Stimulated activated CD4-positive, alpha-beta T cell treated with anti-CD3 and anti-CD28 coated beads, Interleukin-2, amount 100 ng/mL, for 24 hours (primary cell): Measurements from ENCODE around the gene RAB36.

Experiments used
- DNase-seq, 2 donors: peaks; one replicate each; pipeline ENCODE4 v3.0.0-alpha.2; 2020

RAB36 gene

DNA sequence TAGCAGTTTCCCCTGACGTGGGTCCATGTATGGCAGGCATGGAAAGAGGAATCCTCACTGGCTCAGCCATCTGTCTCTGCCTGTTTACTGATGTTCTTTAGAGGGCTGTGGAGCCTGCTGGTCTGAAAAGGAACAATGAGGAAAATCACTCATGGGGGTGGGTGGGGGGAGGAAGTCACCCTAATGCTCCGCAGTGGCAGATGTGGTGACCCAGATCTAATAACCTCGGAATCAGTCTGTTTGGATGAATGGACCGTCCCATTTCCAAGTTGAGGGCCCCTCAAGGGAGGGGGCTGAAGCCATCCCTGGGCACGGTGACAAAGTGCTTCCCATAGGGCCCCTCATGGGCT, 39.5 kb downstream of the RAB36 start:
- DNase-seq: no peak

DNA sequence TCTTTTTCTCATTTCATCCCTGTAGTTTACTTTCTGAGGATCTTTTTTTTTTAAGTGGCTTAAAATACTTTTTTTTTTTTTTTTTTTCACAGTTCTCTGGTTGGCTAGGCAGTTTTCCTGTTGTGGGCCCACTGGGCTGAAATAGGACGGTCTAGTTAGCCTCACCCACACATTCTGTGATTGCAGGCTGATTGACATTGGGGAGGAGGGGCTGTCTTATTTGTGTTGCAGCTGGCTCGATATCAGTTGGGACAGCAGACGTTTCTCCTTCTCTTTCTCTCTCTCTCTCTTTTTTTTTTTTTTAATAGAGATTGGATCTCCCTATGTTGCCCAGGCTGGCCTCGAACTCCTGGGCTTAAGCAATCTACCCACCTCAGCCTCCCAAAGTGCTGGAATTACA, 41.9 kb downstream of the RAB36 start:
- no peak for DNase-seq

DNA sequence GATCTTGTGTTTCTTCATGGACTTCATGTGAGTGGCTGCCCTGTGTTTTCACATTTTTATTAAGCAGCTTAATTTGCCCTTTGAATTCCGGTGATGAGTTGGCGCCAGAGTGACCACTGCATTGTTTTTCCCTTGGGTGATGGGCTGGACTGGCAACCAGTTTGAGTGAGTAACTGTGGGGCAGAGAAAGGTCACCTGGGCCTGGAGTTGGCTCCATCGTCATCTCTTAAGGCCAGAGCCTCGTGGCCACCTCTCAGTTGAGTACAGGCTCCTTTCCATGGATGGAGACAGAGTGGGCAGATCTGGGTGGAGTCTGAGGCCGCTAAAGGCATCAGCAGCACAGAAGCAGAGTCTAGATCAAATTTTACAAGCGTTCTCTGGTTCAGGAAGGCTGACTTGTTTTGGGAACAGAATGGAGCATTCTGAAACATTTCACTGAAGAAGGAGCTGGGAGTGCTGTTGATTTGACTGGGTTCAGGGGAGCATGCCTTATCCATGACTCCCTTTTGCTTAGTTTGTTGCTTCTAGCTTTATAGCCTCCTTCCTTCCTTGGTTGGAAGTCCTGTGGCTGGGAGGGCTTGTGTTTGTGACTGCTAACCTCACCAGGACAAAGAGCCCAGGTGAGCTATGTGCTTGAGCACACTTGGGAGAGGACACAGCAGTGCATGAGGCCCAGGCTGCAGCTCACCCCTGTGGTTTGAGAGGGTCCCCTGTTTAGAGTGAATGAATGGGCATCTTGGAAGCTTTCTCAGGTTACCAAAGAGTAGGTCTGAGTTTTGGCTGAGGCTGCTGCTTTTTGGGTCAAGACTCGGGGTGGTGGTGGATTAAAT, 42.8 kb downstream of the RAB36 start:
- DNase-seq: no peak

DNA sequence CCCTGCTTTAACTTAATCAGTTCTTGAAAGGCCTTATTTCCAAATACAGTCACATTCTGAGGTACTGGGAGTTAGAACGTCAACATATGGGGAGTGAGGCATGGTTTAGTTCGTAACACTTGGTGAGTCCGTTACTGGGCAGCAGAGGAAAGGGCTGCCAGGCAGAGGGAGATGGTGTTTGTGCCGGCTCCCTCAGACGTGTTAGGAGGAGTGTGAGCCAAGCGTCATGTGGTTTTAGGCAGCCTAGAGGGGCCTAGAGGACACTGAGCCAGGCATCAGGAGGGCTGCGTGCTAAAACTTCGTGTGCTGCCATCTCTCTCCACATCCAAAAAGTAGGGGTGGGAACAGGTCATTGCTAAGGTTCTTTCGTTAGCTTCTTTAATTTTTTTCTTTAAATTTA, 45.2 kb downstream of the RAB36 start:
- DNase-seq: no peak

DNA sequence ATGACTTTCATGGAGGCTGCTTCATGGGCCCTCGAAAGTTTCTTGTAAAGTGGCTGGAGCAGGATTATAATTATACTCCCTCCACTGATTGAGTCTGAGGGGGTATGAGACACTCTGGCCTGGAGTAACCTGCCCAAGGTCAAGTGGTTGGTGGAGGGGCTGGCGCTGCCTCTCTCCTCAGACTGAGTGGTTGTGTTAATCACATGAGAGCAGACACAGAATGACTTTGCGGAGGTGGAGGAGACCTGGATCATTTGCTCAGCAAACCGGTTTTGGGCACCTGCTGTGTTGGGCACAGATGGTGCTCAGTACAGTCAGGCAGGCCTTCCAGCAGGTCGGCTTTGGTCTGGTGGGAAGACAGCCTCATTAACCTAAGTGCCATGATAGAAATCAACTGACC, 46.9 kb downstream of the RAB36 start:
- DNase-seq: no peak

DNA sequence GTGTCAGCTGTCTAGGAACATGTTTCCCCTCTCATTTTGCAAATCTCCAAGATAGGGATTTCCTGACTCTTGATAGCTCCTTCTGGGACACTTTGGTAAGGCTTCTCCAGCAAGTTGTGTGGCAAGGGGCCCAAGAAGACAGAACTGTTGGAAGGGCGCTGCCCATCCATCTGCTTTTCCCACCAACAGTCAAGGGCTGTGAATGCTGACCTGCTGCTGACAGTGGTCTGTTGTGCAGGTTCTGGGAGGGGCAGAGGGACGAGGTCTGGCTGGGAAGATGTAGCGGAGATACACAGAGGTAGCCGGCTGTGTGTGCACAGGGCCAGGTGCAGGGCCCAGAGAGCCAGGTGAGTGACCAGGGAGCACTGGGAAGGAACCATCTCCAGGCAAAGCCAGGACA, 47.3 kb downstream of the RAB36 start:
- DNase-seq: no peak

DNA sequence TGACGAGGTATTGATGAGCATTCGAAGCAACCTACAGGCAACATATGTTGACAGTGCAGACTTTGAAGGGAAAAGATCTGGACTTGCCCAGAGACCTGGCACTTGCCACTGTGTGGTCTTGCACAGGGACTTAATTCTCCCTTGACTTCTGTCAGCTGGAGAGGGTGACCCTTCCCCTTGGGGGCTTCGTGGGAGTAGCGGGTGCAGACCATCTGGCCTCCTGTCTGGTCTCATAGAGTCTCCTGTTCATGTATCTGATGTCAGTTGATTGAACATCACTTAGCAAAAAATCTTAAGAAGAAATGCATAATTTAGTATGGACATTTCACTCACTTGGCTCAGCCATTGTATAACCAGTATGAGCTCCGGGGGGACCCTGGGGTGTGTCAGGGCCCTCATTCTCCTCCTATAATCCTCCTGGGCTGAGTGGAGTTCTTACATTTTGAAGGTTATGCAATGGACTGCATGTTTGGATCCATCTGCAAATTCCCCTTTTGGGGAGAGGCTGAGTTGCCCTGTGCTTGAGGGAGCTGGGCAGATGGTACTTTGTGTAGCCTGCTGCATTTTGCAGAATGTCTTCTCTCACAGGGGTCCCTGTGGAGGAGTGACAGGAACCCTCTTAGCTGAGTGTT, 48.0 kb downstream of the RAB36 start:
- DNase-seq: no peak

DNA sequence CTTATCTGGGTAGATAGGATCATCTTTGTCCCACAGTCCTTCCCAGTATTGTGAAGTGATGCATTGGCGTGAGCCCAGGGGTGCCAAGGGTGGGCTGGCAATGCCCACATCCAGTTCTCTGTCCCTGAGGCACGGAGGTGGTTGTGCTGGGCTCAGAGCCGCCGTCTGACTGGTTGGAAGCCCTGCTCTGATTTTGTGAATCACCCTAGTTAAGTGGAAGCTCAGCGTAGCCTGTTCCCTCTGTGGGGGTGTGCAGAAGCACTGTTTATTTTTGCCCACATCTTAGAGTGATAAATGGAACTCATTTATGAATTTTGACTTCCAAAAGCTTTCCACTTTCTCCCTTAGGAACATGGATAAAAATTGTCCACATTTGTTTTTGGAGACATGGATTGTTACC, 48.6 kb downstream of the RAB36 start:
- DNase-seq: no peak

DNA sequence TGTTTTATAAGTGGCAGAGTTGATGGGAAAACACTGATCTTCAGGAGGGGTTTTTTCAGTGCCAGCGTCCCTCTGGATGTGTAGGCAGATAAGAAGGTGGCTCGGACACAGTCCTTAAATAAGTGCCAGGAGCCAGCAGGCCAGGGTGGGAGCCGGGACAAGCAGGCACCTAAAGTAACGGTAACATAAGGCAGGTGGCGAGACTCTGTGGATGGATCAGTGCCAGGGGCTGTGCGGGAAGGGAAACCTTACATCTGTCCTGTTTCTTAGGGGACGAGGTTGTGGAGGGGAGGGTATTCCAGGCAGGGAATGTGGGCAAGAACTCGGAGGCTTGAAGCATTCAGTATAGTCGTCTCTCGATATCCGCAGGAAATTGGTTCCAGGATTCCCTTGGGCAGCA, 50.9 kb downstream of the RAB36 start:
- DNase-seq: no peak

DNA sequence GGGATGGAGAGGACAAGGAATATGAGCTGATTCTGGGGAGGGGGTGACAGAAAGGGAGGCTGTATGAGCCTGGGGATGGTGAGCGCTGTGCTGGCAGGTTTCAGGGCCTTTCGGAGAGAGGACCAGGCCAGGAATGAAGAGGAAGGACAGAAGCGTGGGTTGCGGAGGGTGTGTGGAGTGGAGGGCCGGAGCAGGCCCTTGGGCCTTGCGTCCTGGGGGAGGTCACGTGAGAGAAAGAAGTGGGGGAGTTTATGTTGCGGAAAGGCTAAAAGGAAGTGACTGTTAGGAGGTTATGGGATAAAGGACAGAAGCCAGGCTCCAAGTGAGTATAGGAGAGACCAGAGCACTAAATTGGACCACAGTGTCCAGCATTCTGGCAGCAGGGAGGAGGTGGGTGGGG, 52.6 kb downstream of the RAB36 start:
- no peak for DNase-seq

DNA sequence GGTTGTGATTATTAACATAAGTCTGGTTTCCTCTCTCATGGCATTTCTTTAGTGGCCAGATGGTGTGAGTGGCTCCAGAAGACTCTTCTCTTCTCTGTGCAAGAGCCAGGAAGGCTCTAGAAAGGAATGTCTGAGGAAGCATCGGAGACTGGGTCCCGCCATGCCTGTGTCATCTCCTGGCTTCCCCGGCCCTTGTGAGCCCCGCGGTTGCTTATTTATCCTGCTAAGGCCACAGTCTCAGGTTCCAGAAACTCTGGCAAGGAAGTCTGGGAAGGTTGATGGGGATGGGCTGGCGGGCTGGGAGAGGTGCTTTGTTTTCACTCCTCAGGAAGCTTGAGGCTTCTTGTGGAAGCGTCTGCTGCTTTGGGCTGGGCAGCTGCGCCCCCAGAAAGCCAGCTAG, 53.9 kb downstream of the RAB36 start:
- DNase-seq: no peak

DNA sequence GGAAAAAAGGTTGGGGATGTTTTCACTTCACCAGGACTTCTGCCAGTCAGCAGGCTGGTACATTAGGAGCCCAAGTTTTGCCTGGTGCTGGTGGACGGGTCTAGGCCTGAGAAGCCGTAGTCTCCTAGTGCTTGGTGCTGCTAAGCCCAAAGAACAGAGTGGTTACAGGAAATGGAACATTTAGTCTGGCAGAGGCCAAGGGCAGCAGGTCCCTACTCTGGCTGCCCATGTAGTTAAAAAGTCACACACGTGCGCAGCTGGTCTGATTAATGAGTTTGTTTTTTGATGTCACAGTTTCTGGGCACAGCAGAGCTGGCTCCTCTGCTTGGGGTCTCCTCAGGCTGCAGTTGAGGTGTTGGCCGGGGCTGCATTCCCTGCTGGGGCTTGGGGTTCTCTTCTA, 55.6 kb downstream of the RAB36 start:
- no peak for DNase-seq

DNA sequence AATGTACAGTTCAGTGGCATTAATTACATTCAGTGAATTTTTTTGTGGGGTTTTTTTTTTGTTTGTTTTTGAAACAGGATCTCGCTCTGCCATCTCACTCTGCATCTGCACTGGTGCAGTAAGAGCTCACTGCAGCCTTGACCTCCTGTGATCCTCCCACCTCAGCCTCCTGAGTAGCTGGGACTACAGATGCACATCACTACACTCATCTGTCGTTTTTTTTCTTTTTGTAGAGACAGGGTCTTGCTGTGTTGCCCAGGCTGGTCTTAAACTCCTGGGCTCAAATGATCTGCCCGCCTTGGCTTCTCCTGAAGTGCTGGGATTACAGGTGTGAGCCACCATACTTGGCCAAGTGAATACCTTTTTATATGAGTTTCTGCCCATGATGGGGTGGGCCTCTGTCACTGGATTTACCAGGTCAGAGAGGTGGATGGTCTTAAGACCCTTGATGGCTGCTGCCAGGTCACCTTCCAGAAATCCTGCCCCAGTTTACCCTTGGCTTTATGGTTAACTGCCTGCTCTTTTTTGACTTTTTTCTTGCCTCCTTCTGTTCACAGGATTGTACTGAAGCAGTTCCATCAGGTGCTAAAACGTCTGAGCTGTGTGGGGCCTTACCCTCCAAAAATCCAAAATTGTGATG, 57.7 kb downstream of the RAB36 start:
- no peak for DNase-seq

DNA sequence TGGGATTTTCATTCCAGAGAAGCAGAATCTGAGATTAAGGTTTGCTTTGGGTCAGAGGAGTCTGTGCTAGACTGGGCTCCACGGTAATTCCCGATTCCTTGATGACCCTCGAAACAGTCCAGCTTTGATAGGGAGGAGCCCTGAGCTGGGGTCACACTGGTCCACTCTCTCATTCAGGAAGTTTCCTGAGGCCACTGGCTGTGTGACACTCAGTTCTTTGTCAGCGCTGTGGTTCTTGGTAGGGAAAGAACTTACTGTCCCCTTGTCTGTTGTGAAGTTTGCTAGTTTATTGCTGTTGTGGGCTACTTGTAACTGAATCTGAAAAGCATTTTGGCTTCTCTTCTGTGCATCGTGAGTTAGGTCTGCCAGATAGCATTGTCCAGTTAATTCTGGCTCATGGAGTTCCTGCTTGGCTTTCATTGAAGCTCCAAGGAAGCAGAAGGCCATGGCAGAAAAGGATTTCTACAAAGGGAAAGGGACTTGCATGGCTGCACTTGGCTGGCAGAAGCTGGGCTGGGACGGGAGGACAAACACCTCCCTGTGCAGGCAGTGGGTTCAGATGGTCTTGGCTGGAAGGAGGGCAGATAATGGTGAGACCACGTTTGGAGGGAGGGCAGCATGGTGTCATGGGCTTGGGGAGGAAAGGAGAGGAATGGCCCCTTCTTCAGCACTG, 58.3 kb downstream of the RAB36 start:
- no peak for DNase-seq

DNA sequence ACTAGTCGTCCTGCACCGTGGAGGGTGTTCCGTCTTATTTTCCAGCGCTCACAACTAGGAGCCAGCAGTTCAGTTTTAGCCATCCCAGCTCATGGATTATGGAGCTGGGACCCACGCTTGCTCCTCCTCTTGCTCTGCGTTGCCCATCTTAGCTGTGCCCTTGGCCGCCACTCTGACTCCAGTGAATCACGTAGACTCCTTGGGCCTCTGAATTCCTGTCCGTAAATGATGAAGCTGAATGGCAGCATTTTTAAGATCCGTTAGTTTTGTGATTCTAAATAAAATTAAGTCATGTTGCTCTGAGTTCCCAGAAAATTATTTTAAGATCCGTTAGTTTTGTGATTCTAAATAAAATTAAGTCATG, 58.8 kb downstream of the RAB36 start:
- DNase-seq: no peak

DNA sequence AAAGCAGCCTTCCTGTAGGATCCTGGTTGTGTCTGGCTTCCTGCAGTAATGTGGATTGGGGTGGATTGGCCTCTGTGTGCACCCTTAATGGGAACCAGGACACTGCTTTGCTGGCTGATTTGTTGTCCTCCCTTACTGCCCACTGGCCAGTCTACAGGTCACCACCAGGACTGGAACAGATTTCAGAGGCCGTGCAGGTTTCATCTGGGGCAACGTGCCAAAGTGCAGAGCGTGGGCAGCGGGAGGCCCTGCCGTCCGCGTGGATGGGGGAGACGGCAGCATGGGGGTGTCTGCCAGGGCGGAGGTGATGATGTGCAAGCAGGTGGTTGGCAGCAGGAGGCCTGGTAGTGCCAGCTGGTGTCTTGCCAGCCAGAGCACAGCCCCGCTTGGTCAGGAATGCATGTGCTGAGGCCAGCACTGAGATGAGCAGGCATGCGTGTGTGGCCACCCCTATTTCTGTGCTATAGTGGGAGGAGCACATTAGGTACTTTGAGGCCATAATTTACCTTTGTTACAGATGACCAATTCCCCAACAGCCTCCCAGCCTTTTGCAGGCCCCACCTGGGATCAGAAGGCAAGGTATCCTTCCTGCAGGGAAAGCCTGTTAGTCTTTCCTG, 59.4 kb downstream of the RAB36 start:
- DNase-seq: no peak

DNA sequence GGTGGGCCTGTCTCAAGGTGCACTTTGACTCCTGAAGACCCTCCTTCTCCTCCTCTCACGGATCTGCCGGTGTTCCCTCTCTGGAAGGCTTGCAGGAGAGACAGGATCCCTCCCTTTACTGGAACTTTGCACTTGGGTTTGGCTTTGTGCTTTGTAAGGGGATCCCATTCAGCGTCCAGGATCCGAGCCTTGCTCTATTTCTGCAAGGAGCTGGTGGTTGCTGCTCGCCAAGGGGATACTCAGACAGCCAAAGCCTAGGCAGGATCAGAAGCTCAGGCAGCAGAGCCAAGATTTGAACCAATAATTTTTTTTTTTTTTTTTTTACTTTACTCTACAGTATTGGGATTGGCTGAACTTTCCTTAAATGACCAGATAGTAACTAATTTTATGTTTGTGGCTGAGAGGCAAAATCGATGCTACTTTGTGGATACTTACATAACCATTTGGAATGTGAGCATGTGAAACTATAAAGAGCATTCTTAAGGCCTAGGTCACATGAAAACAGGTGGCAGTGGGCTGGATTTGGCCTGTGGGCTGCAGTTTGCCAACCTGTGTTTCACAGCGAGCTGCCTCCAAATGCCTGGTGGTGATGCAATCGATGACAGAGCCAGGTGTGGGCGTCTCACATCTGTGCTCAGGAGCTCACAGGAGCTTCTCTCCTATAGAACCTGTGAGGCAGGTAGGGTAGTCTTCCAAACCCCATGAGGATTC, 60.2 kb downstream of the RAB36 start:
- no peak for DNase-seq

DNA sequence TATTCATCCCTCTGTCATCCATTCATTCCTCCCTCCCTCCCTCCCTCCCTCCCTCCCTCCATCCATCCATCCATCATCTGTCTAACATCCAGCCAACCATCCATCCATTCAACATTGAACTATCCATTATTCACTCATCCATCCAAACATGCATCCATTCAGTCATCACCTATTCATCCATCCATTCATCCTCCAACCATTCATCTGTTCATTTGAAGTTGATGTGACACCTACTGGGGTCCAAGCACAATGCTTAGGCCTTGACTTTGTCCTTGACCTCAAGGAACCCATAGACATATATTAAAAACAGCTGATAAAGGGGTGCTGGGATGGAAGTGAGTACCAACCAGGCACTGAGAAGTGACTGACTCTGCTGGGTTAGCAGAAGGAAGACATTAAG, 61.6 kb downstream of the RAB36 start:
- DNase-seq: no peak

DNA sequence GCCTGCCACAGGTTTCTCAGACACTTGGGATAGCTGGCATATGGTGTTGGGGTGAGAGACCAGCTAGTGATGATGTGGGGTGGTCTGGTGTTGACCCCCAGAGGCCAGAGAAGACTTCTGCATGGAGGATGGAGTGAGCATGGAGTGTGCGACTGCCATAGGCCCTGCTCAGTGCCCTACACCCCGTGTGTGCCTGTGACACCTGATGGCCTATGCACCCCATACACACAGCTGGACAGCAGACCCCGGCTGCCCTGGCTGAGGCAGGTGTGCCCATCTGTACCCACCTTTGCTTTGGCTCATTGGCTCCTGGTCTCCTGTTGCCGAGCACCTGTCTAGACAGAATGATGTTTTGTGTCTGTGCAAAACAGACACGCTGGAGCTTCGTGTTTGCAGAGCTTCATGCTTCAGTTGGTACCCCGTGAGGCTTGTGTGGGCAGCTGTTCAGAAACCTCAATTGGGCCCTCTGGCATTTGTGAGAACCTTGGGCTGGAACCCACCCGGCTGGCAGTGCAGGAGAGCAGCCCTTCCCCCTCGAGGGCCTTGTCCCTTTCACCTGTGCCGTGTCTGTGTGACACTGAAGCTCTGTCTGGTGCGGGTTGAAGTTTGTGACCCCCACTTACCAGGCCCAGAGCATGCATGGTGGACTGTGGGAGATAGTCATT, 62.6 kb downstream of the RAB36 start:
- DNase-seq: no peak

DNA sequence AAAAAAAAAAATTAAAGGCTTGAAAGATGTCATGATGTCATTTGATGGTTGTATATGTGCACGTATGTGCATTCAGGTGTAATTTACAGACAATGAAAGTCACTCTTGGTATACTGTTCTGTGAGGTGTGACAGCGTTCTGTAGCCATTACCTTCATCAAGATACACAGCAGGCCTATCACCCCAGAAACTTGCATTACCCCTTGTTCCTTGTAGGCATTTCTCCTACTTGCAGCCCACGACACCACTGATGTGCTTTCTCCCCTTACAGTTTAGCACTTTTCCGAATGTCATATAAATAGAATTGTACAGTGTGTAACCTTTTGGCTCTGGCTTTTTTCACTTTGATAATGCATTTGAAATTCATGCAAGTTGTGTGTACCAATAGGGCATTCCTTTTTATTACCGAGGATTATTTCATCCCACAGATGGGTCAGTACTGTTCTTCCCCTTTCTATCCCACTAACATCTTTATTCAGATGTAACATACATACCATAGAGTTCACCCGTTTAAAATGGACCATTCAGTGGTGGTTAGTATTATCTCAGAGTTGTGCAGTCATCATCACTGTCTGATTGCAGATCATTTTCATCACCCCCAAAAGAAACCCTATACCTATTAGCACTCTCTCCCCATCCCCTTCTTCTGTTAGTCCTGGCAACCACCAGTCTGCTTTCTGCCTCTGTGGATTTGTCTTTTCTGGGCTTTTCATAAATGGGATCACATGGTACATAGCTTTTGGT, 65.3 kb downstream of the RAB36 start:
- no peak for DNase-seq

DNA sequence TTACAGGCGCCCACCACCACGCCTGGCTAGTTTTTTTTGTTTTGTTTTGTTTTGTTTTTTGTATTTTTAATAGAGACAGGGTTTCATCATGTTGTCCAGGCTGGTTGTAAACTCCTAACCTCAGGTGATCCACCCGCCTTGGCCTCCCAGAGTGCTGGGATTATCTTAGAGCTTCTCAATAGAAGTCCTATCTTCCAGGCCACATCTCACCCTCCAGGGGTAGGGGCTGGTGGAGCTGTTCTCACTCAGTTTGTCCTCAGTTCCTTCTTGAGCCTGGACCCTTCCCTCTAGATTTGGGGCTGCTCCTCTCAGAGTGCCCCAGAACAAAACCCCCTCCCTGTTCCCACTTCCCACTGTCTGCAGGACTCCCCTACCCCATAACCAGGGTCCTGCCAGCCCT, 66.3 kb downstream of the RAB36 start:
- DNase-seq: no peak
